Hindlimb muscle (tissue), 1 donor: Measurements from ENCODE around the gene SIGLEC15. TPM values are rescaled to one million over a fixed set of nuclear protein-coding genes. Genes with fewer than 3 reads are reported as not detected.

Source experiments
- DNase-seq: peaks from one replicate; pipeline ENCODE4 v3.0.0-alpha.2; 2013
- polyA plus RNA-seq: library from polyadenylated mRNA; unstranded; fragments of 120-200 nt; gene quantifications from one replicate; pipeline ENCODE4 v1.2.1, GENCODE V29; 2013; ENCODE audit not compliant: insufficient read length

SIGLEC15 gene
- polyA plus RNA-seq, 1 donor = 0.19 TPM

- peak; percentile 67 for DNase-seq
These were observed 54.5 kb downstream of the SIGLEC15 start for GRCh38 chr18:45879681-45880655.

GRCh38 chr18:45880876-45881558, 55.5 kb downstream of the SIGLEC15 start:
- DNase-seq = no peak

- DNase-seq = no peak
These were observed 62.1 kb downstream of the SIGLEC15 start for GRCh38 chr18:45887585-45887984.

- no peak for DNase-seq
These were observed 64.1 kb downstream of the SIGLEC15 start for GRCh38 chr18:45889419-45890064.

GRCh38 chr18:45890606-45891005, 65.1 kb downstream of the SIGLEC15 start:
- no peak for DNase-seq

- DNase-seq = no peak
These were observed 66.3 kb downstream of the SIGLEC15 start for GRCh38 chr18:45891806-45892205.

Other genes with a start within 250 kb of the SIGLEC15 start
- gene SLC14A2, start 210.2 kb upstream of the SIGLEC15 start, polyA plus RNA-seq = 0.05 TPM
- 0.74 TPM for gene SLC14A1, start 101.5 kb upstream of the SIGLEC15 start, polyA plus RNA-seq
- 12.6 TPM for gene EPG5, start 141.7 kb downstream of the SIGLEC15 start, polyA plus RNA-seq
- gene PSTPIP2, start 246.6 kb downstream of the SIGLEC15 start, polyA plus RNA-seq = 1.9 TPM